ENCODE data around the gene GPR17.

DNA sequence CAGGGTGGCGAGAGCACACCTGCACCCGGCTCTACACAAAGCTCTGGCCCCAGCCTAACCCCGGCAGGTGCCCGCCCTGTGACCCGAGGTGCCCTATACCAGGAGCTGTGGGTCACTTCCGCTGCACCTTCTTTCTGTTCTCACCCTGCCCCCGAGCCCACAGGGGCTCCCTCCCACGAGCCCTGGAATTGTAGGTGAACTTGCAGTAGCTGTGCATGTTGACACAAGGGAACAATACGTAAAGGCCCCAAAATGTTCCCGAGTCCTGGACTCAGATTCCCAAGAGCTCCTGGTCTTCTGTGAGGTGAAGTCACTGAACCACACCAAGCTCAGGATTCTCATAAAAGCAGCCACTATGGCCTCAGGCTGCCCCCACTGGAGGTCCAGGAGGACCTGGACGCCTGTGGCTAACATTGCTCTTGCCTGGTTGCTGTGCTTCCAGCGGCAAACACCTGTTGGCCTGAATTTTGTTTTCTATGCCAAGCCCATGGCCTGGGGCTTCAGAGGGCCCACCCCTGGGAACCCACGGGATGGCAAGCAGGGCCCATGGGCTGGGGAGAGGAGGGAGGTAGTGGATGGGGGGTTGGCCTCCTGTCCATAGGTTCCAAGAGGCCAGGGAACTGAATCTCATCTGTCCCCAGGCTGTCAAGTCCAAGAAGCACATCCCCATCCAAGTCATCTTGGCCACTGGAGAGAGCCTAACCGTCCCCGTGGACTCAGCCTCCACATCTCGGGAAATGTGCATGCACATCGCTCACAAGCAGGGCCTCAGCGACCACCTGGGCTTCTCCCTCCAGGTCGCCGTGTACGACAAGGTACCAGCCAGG is 23.2 kb upstream of the GPR17 start:
- TF ChIP-seq POLR2AphosphoS5 (IDR thresholded peaks at IDR 0.05; ENCODE audit: low read depth, low read length): no peak
- no peak for TF ChIP-seq POLR2A (IDR thresholded peaks at IDR 0.05; ENCODE audit: low read depth, low read length)
- no peak for TF ChIP-seq TAF1 (IDR thresholded peaks at IDR 0.05; ENCODE audit: borderline replicate concordance, low read depth, low read length)
